Gastrocnemius medialis (tissue), 4 donors: Measurements from ENCODE around the gene TEF. TPM values are rescaled to one million over a fixed set of nuclear protein-coding genes. Genes with fewer than 3 reads are reported as not detected.

Experiments
- ATAC-seq, 2 donors: fragments of 150-250 bp; one replicate each; pipeline ENCODE4 v1.9.1; 2016
- DNase-seq, 2 donors: peaks; one replicate each; pipeline ENCODE4 v3.0.0-alpha.2; 2019
- H3K27ac ChIP-seq, 4 donors: fragments of 200-600 bp; sonication (generic); 1 replicate in 1 of 4; 2 replicates in 3 of 4; pipeline ENCODE4 v1.5.1; 2016 to 2018; ENCODE audit warnings: mild to moderate bottlenecking in 2 of 4, moderate library complexity in 1 of 4
- H3K27me3 ChIP-seq, 3 donors: fragments of 200-600 bp; sonication (generic) in 2 of 3; 1 replicate in 1 of 3; 2 replicates in 2 of 3; pipeline versions ENCODE4 v1.5.1 to v1.6.0; 2016 to 2019; ENCODE audit warnings: mild to moderate bottlenecking in 1 of 3, moderate library complexity in 1 of 3
- H3K36me3 ChIP-seq, 2 donors: fragments of 200-600 bp; sonication (generic) in 1 of 2; one replicate each; pipeline ENCODE4 v1.5.1; 2017 to 2018
- H3K4me1 ChIP-seq, 2 donors: fragments of 200-600 bp; sonication (generic) in 1 of 2; one replicate each; pipeline ENCODE4 v1.5.1; 2016 to 2017; ENCODE audit warnings: mild to moderate bottlenecking in 2 of 2
- H3K4me3 ChIP-seq, 4 donors: fragments of 200-600 bp; sonication (generic) in 3 of 4; 1 replicate in 1 of 4; 2 replicates in 3 of 4; pipeline ENCODE4 v1.5.1; 2016 to 2019; ENCODE audit warnings: mild to moderate bottlenecking in 2 of 4
- H3K9me3 ChIP-seq, 3 donors: fragments of 200-600 bp; sonication (generic) in 2 of 3; 1 replicate in 1 of 3; 2 replicates in 2 of 3; pipeline ENCODE4 v1.5.1; 2016 to 2019
- CTCF ChIP-seq, 5 experiments: fragments of 450-650 bp in 3 of 5; fragments of 200-600 bp in 2 of 5; sonication (generic) in 2 of 5; IDR thresholded peaks in 4 of 5; conservative IDR thresholded peaks in 1 of 5; 1 replicate in 4 of 5; 2 replicates in 1 of 5; pipeline ENCODE4 v1.5.1; 2016 to 2019; ENCODE audit warnings: antibody characterized with exemption in 5 of 5, mild to moderate bottlenecking in 3 of 5, moderate library complexity in 3 of 5
- POLR2A ChIP-seq, 2 donors: fragments of 450-650 bp; IDR thresholded peaks; one replicate each; pipeline ENCODE4 v1.6.1; 2017; ENCODE audit warnings: antibody characterized with exemption in 2 of 2, mild to moderate bottlenecking in 2 of 2, moderate library complexity in 2 of 2
- in situ Hi-C, 4 donors: fragments of 200-750 bp; cut with MboI; loops; one replicate each; pipeline versions ENCODE4 v1.15.0 to v1.8.0; 2017; ENCODE audit warnings: low sequenced_read_pairs in 4 of 4
- intact Hi-C: fragments of 100-400 bp; cut with DNase I; formaldehyde crosslinking; loops from one replicate; pipeline ENCODE4 v1.15.1; 2023; ENCODE audit warnings: low total_unique reads
- total RNA-seq, 4 donors: library from RNA; depleted of rRNA; stranded (reverse); fragments of >200 nt; gene quantifications; one replicate each; pipeline versions ENCODE4 v1.1.0 to v1.2.3, GENCODE V29; 2016

TEF gene
- total RNA-seq, 4 donors from 2014 or later: 15.6 to 39.8 (median 19.5) TPM

- Histone ChIP-seq H3K9me3 (no peaks in the 10 kb centered on the region), H3K27ac (peak overlapping the region; percentile 76 to 86 (median 82)), H3K36me3 (no peaks in the 10 kb centered on the region), H3K4me3 (peak overlapping the region; percentile 37 to 51 (median 44)), H3K27me3 (no peaks in the 10 kb centered on the region), H3K4me1 (peaks cover 26 to 46% of the 10 kb centered on the region in 2 donors)
- no peak for TF ChIP-seq CTCF (IDR thresholded peaks at IDR 0.05 in 4 of 5, conservative IDR thresholded peaks at IDR 0.05 in 1 of 5)
- TF ChIP-seq POLR2A (IDR thresholded peaks at IDR 0.05): no peak
- DNase-seq (peak in 1 of 2 donors; percentile 54), ATAC-seq (peak in 1 of 2 donors; percentile 6)
- intact Hi-C loops: loop anchor here (5.0 kb wide), 3 partner anchors 41 to 346 kb away; partner anchors contain the start of gene ZC3H7B
- in situ Hi-C loops: no loop called here
These were observed 13.0 kb upstream of the TEF start for GRCh38 chr22:41368543-41369423.

GRCh38 chr22:41369424-41369745, 12.4 kb upstream of the TEF start:
- in situ Hi-C loops: no loop called here

GRCh38 chr22:41369837-41370236, 11.9 kb upstream of the TEF start:
- intact Hi-C loops (loop anchor here (5.0 kb wide), 3 partner anchors 43 to 348 kb away; partner anchors contain the start of gene ZC3H7B), in situ Hi-C loops (no loop called here)
- H3K27me3 ChIP-seq: no peaks in the 10 kb centered on the region
- H3K9me3 ChIP-seq: no peaks in the 10 kb centered on the region
- H3K4me1 ChIP-seq: peaks cover 26 to 46% of the 10 kb centered on the region in 2 donors
- ATAC-seq: no peak
- no peak for TF ChIP-seq CTCF (IDR thresholded peaks at IDR 0.05 in 4 of 5, conservative IDR thresholded peaks at IDR 0.05 in 1 of 5)
- no peak for TF ChIP-seq POLR2A (IDR thresholded peaks at IDR 0.05)
- no peak for DNase-seq
- H3K27ac ChIP-seq: peak overlapping the region; percentile 76 to 86 (median 82)
- H3K36me3 ChIP-seq: no peaks in the 10 kb centered on the region
- H3K4me3 ChIP-seq: no peak overlapping the region

More at GRCh38 chr22:41369424-41369745, 12.4 kb upstream of the TEF start:
- DNase-seq (no peak), ATAC-seq (no peak)
- no peaks in the 10 kb centered on the region for H3K36me3 ChIP-seq
- peak overlapping the region; percentile 76 to 86 (median 82) for H3K27ac ChIP-seq
- no peaks in the 10 kb centered on the region for H3K9me3 ChIP-seq
- H3K27me3 ChIP-seq: no peaks in the 10 kb centered on the region
- TF ChIP-seq POLR2A (IDR thresholded peaks at IDR 0.05): no peak
- no peak for TF ChIP-seq CTCF (IDR thresholded peaks at IDR 0.05 in 4 of 5, conservative IDR thresholded peaks at IDR 0.05 in 1 of 5)
- H3K4me1 ChIP-seq: peaks cover 26 to 46% of the 10 kb centered on the region in 2 donors
- no peak overlapping the region for H3K4me3 ChIP-seq
- intact Hi-C loops: loop anchor here (5.0 kb wide), 3 partner anchors 42 to 347 kb away; partner anchors contain the start of gene ZC3H7B

- intact Hi-C loops: no loop called here
- TF ChIP-seq CTCF (IDR thresholded peaks at IDR 0.05 in 4 of 5, conservative IDR thresholded peaks at IDR 0.05 in 1 of 5) (no peak), POLR2A (IDR thresholded peaks at IDR 0.05) (no peak)
- DNase-seq (no peak), ATAC-seq (no peak)
- no peak overlapping the region for H3K4me3 ChIP-seq
- H3K27ac ChIP-seq: peak overlapping the region in 2 of 4 donors; percentile 52 to 56
- H3K4me1 ChIP-seq: peaks cover 13 to 14% of the 10 kb centered on the region in 2 donors
- no peaks in the 10 kb centered on the region for H3K27me3 ChIP-seq
- in situ Hi-C loops: no loop called here
- no peaks in the 10 kb centered on the region for H3K9me3 ChIP-seq
- no peaks in the 10 kb centered on the region for H3K36me3 ChIP-seq
These were observed 3.9 kb upstream of the TEF start for GRCh38 chr22:41377846-41378245.
